Bronchial epithelial cell (primary cell): ENCODE data around the gene MAPK7. TPM values are rescaled to one million over a fixed set of nuclear protein-coding genes. Genes with fewer than 3 reads are reported as not detected.

ENCODE experiments used
- DNase-seq: peaks from one replicate; pipeline ENCODE4 v3.0.0-alpha.2; 2010; ENCODE audit warnings: low read depth
- FAIRE-seq: peaks from 2 replicates; lab custom pipeline; 2011; peaks lifted over from hg19 to GRCh38; lab: Jason Lieb, UNC
- H3K27me3 ChIP-seq: 2 replicates; pipeline ENCODE4 v1.5.1; 2011; ENCODE audit warnings: low read length; ENCODE audit not compliant: control insufficient read depth, insufficient read depth
- H3K36me3 ChIP-seq: 2 replicates; pipeline ENCODE4 v1.5.1; 2011; ENCODE audit warnings: low read length; ENCODE audit not compliant: control insufficient read depth, insufficient read depth
- H3K4me3 ChIP-seq: 2 replicates; pipeline ENCODE4 v1.5.1; 2011; ENCODE audit warnings: mild to moderate bottlenecking, low read depth, low read length, control low read depth
- total RNA-seq: library from RNA; depleted of rRNA; stranded (reverse); fragments of >200 nt; gene quantifications from 2 replicates; pipeline ENCODE4 v1.2.1, GENCODE V29; 2014
- TF ChIP-seq, protein P1 (sequence below): IDR thresholded peaks from 2 replicates; pipeline ENCODE4 v1.5.1; 2011; ENCODE audit warnings: mild to moderate bottlenecking, moderate library complexity, low read length, control low read depth, inconsistent platforms; ENCODE audit not compliant: insufficient read depth, severe bottlenecking

The MAPK7 gene
- total RNA-seq, 1 donor from 2014 or later: 6.8 TPM

DNA sequence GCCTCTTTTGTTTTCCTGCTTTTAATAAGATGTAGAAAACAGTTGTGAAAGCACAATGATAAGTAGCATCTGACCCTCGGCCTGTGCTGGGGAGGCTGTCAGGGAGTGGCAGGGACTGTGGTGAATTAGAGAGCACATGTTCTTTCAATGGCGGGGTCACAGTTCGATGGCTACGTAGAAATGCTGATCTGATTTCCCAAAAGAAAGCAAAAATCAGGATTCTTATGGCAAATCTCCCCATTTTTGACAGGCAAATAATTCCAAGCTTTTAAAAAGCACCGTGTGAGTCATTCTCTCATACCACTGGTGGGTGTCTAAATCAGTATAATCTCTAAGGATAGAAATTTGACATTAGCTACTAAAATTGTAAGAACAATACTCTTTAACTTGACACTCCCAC, 4.2 kb upstream of the MAPK7 start:
- Histone ChIP-seq H3K4me3 (no peak overlapping the region), H3K27me3 (no peaks in the 10 kb centered on the region), H3K36me3 (no peaks in the 10 kb centered on the region)
- TF ChIP-seq, protein P1, sequence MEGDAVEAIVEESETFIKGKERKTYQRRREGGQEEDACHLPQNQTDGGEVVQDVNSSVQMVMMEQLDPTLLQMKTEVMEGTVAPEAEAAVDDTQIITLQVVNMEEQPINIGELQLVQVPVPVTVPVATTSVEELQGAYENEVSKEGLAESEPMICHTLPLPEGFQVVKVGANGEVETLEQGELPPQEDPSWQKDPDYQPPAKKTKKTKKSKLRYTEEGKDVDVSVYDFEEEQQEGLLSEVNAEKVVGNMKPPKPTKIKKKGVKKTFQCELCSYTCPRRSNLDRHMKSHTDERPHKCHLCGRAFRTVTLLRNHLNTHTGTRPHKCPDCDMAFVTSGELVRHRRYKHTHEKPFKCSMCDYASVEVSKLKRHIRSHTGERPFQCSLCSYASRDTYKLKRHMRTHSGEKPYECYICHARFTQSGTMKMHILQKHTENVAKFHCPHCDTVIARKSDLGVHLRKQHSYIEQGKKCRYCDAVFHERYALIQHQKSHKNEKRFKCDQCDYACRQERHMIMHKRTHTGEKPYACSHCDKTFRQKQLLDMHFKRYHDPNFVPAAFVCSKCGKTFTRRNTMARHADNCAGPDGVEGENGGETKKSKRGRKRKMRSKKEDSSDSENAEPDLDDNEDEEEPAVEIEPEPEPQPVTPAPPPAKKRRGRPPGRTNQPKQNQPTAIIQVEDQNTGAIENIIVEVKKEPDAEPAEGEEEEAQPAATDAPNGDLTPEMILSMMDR: no peak
- DNase-seq (no peak), FAIRE-seq (no peak)

DNA sequence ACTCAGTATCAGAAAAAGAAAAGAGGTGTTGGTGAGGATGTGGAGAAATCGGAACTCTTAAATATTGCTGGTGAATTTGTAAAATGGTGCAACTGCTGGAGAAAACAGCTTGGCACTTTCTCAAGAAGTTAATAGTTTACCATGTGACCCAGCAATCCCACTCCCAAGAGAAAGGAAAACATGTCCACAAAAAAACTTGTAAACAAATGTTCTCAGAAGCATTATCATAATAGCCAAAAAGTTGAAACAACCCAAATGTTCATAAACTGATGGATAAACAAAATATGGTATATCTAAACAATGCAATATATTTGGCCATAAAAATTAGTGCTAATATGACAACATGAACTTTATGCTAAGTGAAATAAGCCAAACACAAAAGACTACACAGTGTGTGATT, 2.6 kb upstream of the MAPK7 start:
- Histone ChIP-seq H3K4me3 (no peak overlapping the region), H3K36me3 (peaks cover 7% of the 10 kb centered on the region), H3K27me3 (no peaks in the 10 kb centered on the region)
- FAIRE-seq: no peak
- DNase-seq: no peak
- TF ChIP-seq, protein P1: no peak

DNA sequence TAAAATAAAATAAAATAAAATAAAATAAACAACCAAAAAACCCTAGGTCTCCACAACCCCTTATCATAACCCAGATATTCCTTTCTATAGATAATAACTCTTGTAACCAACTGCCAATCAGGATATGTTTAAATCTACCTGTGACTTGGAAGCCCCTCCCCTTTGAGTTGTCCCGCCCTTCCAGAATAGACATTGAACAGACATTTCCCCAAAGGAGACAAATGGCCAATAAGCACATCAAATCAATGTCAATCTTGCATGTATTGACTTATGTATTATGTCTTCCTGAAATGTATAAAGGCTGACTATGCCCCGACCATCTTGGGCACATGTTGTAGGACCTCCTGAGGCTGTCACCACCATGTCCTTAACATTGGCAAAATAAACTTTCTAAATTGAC, 1.5 kb upstream of the MAPK7 start:
- DNase-seq (peak; percentile 72), FAIRE-seq (no peak)
- peaks cover 18% of the 10 kb centered on the region for H3K36me3 ChIP-seq
- no peaks in the 10 kb centered on the region for H3K27me3 ChIP-seq
- TF ChIP-seq, protein P1: no peak
- peak overlapping the region; percentile 88 for H3K4me3 ChIP-seq

DNA sequence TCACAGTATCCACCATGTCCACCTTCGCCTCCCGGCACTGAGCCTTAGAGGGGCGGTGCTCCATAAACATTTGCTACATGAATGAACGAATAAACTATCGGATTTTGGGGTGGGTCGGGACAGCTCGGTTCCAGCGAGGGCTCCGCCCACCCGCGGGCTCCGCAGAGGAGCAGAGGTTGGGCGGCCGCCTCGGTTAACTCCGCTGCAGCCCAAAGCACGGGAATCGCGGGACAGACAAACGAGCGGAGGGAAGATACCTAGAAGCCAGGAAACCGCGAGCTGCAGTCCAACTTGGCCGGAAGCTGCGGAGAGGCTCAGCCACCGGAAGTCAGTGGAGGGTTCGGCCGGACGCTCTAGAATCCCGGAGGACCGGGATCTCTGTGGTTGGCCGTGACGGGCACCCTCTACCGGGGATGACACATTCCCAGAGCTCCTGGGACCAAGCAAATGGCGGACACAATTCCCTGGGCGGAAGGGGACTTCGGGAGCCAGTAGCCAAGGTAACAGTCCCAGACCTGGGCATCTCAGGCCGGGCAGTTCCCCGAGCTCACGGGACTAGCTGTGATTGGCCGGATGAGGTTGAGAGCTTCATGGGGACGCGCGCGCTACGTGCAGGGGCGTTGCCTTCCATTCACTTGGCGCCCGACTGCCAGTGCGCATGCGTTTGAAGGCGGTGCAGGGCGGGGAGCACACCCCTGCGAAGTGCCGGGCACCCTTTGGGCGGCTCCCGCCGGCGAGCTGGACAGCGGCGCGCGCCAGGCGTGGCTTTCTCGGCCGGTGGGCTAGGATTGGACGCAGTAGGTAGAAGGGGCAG, 489 bp upstream of the MAPK7 start:
- Histone ChIP-seq H3K27me3 (no peaks in the 10 kb centered on the region), H3K36me3 (peaks cover 24% of the 10 kb centered on the region), H3K4me3 (peak overlapping the region; percentile 88)
- TF ChIP-seq, protein P1: no peak
- DNase-seq: peak; percentile 96
- FAIRE-seq: no peak

DNA sequence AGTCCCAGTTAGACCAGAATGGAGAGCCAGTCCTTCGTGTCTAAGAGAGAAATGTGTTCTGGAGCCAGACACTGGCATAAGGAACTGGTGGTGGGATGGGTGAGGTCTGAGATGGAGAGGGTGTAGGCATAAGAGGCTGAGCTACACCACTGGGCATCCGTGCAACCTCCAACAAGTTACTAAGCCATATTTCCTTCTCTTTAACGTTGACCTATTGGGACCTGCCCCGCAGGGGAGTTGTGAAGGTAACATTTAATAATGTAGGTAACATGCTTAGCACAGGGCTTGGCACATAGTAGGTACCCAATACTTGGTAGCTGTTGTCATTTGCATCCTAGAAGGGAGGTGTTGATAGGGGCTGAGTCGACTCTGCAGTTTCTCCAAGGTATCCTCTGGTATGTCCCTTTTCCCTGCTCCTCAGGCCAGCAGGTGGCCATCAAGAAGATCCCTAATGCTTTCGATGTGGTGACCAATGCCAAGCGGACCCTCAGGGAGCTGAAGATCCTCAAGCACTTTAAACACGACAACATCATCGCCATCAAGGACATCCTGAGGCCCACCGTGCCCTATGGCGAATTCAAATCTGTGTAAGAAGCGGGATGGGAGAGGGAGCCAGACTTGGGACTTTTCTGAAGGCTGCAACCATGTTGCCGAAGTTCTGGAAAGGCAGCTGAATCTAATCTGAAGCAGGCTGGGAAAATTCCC, 1.2 kb downstream of the MAPK7 start:
- peaks cover 35% of the 10 kb centered on the region for H3K36me3 ChIP-seq
- TF ChIP-seq, protein P1: no peak
- no peak for DNase-seq
- H3K4me3 ChIP-seq: peak overlapping the region; percentile 88
- no peaks in the 10 kb centered on the region for H3K27me3 ChIP-seq
- peak; percentile 47 for FAIRE-seq
